NCI-H460 (cell line): ENCODE data around the gene WDPCP. TPM values are rescaled to one million over a fixed set of nuclear protein-coding genes. Genes with fewer than 3 reads are reported as not detected.
"Not testable (repeated sequence)": the region's sequence is repeated elsewhere in the genome, so short reads cannot be mapped to it uniquely, and the experiment has no call there.

Source experiments
- DNase-seq: peaks from one replicate; pipeline ENCODE4 v3.0.0-alpha.2; 2016; ENCODE audit warnings: low read depth; ENCODE audit errors: extremely low read depth
- total RNA-seq: library from RNA; depleted of rRNA; stranded (reverse); fragments of >200 nt; shearing (Covaris generic); gene quantifications from 2 replicates; pipeline ENCODE4 v1.2.3, GENCODE V29; 2014

WDPCP gene
- total RNA-seq, 1 experiment from 2014 or later = 7.9 TPM

GRCh38 chr2:63127594-63127993 is 460.7 kb downstream of the WDPCP start:
- DNase-seq = no peak

- DNase-seq = no peak
Measured at GRCh38 chr2:63124850-63125249, 463.4 kb downstream of the WDPCP start.

GRCh38 chr2:63124218-63124617 is 464.1 kb downstream of the WDPCP start:
- DNase-seq = no peak

DNA sequence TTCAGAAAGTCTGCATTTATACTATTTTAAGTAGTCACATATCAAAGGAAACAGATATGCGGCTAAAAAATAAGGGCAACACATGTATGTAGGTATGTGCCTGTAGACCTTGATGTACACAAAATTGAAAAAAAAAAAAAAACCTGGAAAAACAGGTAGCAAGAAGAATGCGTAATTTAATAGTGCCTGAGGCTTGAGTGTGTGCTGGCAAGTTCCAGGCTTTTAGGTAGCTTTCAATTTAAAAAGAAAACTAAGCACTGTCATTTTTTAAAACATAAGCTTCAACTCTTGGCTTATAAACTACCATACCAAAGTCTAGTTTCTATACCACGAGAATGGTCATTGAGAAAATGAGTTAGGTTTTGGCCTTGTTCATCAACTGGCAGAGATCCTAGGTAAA is 465.4 kb downstream of the WDPCP start:
- DNase-seq = no peak

GRCh38 chr2:63121055-63121834 is 467.0 kb downstream of the WDPCP start:
- no peak for DNase-seq

- no peak for DNase-seq
Measured at GRCh38 chr2:63118821-63119220, 469.5 kb downstream of the WDPCP start.

GRCh38 chr2:63104482-63104881 is 483.8 kb downstream of the WDPCP start:
- no peak for DNase-seq

DNA sequence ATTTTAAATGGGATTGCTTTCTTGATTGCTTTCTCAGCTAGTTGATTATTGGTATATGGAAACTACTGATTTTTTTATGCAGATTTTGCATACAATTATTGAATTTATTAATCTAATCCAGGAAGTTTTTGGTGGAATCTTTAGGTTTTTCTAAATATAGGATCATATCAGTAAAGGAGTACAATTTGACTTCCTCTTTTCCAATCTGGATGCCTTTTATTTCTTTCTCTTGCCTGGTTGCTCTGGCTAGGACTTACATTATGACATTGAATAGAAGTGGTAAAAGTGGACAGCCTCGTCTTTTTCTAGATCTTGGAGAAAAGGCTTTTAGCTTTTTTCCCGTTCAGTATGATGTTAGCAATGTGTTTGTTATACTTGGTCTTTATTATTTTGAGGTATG is 486.3 kb downstream of the WDPCP start:
- DNase-seq = no peak

GRCh38 chr2:63099032-63099431 is 489.2 kb downstream of the WDPCP start:
- DNase-seq = no peak

DNA sequence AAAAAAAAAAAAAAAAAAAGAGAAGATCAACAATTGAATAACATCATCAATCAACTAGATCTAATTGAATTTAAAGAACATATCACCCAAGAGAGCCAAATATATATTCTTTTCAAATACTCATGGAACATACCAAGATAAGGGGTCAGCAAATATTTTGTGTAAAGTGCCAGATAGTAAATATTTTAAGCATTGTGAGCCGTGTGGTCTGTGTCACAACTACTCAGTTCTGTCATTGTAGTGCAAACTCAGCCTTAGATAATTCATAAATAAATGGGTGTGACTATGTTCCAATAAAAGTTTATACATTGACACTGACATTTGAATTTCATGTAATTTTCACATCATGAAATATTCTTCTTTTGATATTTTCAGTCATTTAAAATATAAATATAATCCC is 491.8 kb downstream of the WDPCP start:
- no peak for DNase-seq

GRCh38 chr2:63093502-63093901 is 494.8 kb downstream of the WDPCP start:
- DNase-seq = no peak

- no peak for DNase-seq
Measured at GRCh38 chr2:63092857-63093256, 495.4 kb downstream of the WDPCP start.

GRCh38 chr2:63092401-63092800 is 495.9 kb downstream of the WDPCP start:
- no peak for DNase-seq

GRCh38 chr2:63086687-63087086 is 501.6 kb downstream of the WDPCP start:
- no peak for DNase-seq

GRCh38 chr2:63081404-63081803 is 506.9 kb downstream of the WDPCP start:
- no peak for DNase-seq

DNA sequence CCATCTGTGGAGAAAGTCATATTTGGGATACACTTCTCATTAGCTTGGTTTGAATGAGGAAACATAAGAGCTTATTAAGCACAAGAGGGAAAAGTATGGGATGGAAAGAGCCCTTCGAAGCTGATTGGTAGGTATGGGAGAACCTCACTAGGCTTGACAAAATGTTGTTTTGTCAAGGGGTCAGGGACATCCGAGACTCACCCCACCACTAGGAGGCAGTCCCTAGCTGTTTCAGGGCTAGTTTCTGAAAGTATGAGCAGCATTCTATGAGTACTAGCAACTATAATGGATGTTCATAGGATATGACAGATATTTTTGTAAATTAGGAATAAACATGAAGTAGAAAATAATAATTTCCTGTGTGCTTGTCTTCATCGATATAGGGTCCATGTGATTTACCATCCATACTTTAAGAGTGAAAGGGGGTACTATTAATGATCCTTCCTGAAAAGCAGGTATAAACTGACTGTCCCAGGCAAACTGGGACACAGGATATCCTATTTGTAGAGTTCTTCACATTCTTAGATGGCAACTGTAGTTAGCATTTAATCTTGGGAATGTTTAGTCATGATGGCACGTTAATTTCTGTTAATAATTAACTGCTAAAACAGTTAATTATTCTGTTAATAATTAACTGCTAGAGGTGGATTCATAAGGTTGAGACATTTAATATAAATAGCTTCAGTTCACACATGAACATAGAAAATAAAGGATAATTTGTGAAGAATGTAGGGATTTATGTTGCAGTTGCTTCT is 509.2 kb downstream of the WDPCP start:
- no peak for DNase-seq

DNA sequence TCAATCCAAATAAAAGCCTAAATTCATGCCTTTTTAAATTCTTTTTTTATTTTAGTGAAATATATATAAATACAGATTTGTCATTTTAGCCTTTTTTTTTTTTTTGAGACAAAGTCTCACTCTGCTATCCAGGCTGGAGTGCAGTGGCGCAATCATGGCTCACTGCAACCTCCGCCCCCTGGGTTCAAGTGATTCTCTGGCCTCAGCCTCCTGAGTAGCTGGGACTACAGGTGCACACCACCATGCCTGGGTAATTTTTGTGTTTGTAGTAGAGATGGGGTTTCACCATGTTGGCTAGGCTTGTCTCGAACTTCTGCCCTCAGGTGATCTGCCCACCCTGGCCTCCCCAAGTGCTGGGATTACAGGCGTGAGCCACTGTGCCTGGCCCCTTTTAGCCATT is 513.9 kb downstream of the WDPCP start:
- DNase-seq = not testable (repeated sequence)

DNA sequence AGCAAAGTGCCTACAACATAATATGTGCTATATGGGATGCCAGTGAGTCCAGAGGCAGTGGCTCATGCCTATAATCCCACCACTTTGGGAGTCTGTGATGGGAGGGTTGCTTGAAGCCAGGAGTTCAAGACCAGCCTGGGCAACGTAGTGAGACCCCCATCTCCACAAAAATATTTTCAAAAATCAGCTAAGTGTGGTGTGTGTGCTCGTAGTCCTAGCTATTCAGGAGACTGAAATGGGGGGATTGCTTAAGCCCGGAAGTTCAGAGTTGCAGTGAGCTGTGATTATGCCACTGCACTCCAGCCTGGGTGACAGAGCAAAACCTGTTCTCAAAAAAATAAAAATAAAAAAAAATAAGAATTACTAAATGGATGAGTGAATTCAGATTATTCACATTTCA is 514.3 kb downstream of the WDPCP start:
- DNase-seq = no peak

DNA sequence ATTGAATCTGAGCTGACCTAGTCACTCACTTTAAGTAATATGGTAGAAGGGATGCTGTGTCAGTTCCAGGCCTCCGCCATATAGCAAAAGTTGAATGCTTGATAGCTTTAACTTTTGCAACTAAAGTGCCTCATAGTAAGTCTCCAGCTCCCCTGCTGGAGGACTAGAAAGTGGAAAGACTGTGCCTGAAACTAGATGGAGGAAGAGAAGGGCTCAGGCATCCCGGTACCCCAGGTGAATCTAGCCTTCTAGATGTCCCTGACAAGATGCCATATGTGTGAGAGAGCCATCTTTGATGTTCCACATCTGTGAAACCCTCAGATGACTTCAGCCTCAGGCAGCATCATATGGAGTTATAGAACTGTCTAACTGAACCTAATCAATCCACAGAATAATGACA is 516.6 kb downstream of the WDPCP start:
- DNase-seq = no peak
